OCI-LY3 (cell line): Measurements from ENCODE around the gene GRWD1.

Experiments
- H2AFZ ChIP-seq: fragments of 200-600, 300-600 bp; shearing (Covaris generic); 2 replicates; pipeline ENCODE4 v1.6.0; 2014; ENCODE audit warnings: antibody characterized with exemption, low read depth, low read length
- H3K27ac ChIP-seq: fragments of 200-600, 300-600 bp; sonication (generic); 2 replicates; pipeline ENCODE4 v1.5.1; 2014; ENCODE audit warnings: mild to moderate bottlenecking, low read length, moderate library complexity, mixed read lengths
- H3K27me3 ChIP-seq: fragments of 200-600, 300-600 bp; sonication (generic); 2 replicates; pipeline ENCODE4 v1.6.1; 2014; ENCODE audit warnings: low read depth, low read length, mixed read lengths
- H3K36me3 ChIP-seq: fragments of 200-600, 300-600 bp; sonication (generic); replicated peaks from 2 replicates; pipeline ENCODE3; 2014; ENCODE audit warnings: low read depth, low read length, mixed read lengths
- H3K4me1 ChIP-seq: fragments of 300-600, 200-600 bp; sonication (generic); 2 replicates; pipeline ENCODE4 v1.6.1; 2014; ENCODE audit warnings: low read length, mixed read lengths
- H3K4me2 ChIP-seq: fragments of 200-600, 300-600 bp; sonication (generic); 2 replicates; pipeline ENCODE4 v1.6.1; 2014; ENCODE audit warnings: low read length, mixed read lengths
- H3K4me3 ChIP-seq: fragments of 300-600, 200-600 bp; sonication (generic); 2 replicates; pipeline ENCODE4 v1.5.1; 2014; ENCODE audit warnings: antibody characterized with exemption, mild to moderate bottlenecking, low read length, moderate library complexity
- H3K79me2 ChIP-seq: fragments of 300-600, 200-600 bp; shearing (Covaris generic); 2 replicates; pipeline ENCODE4 v1.6.1; 2014; ENCODE audit warnings: mild to moderate bottlenecking, low read length, mixed read lengths
- H3K9ac ChIP-seq: fragments of 300-600, 200-600 bp; shearing (Covaris generic); 2 replicates; pipeline ENCODE4 v1.6.0; 2014; ENCODE audit warnings: mild to moderate bottlenecking, low read length, moderate library complexity
- H3K9me3 ChIP-seq: fragments of 200-600, 300-600 bp; shearing (Covaris generic); 2 replicates; pipeline ENCODE4 v1.6.1; 2014; ENCODE audit warnings: low read length, mixed read lengths; ENCODE audit not compliant: insufficient read depth
- H4K20me1 ChIP-seq: fragments of 200-600, 300-600 bp; sonication (generic); 2 replicates; pipeline ENCODE4 v1.6.1; 2016; ENCODE audit warnings: low read length, mixed read lengths; ENCODE audit not compliant: insufficient read depth
- EZH2phosphoT487 ChIP-seq: fragments of 200-600 bp; shearing (Covaris generic); IDR thresholded peaks from 2 replicates; pipeline ENCODE4 v1.6.1; 2018; ENCODE audit warnings: antibody characterized with exemption, mixed run types, low read depth
- TF ChIP-seq, protein P1 (sequence below): fragments of 200-600, 300-600 bp; sonication (generic); IDR thresholded peaks from 2 replicates; pipeline ENCODE4 v1.5.1; 2014; ENCODE audit warnings: antibody characterized with exemption, low read length, low read depth

Gene GRWD1

DNA sequence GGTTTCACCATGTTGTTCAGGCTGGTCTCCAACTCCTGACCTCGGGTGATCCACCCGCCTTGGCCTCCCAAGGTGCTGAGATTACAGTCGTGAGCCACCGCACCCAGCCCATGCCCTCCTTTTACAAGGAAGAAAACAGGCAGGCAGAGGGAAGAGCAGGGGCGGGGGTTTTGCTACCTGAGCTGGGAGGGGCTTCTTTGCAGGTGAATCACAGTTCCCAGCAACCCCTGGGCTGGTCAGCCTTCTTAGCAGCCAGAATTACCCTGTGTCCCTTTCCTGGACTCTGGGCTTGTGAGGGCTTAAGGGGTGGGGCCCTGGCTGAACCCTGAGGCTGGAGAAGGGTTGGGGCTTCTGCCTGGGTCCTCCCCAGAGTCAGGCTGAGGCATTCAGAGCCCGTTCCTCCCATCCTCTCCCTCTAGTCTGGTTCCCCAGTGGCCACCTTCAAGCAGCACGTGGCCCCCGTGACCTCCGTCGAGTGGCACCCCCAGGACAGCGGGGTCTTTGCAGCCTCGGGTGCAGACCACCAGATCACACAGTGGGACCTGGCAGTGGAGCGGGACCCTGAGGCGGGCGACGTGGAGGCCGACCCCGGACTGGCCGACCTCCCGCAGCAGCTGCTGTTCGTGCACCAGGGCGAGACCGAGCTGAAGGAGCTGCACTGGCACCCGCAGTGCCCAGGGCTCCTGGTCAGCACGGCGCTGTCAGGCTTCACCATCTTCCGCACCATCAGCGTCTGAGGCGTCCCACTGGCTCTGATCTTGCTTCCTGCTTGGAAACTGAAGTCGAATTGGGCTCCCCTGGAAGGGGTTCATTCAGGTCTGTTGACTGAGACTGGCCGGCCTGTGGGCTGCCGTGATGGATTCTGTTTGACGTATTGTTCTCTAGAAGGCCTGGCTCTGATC lies 6.8 kb downstream of the GRWD1 start:
- H3K4me2 ChIP-seq: no peak overlapping the region
- TF ChIP-seq, protein P1, sequence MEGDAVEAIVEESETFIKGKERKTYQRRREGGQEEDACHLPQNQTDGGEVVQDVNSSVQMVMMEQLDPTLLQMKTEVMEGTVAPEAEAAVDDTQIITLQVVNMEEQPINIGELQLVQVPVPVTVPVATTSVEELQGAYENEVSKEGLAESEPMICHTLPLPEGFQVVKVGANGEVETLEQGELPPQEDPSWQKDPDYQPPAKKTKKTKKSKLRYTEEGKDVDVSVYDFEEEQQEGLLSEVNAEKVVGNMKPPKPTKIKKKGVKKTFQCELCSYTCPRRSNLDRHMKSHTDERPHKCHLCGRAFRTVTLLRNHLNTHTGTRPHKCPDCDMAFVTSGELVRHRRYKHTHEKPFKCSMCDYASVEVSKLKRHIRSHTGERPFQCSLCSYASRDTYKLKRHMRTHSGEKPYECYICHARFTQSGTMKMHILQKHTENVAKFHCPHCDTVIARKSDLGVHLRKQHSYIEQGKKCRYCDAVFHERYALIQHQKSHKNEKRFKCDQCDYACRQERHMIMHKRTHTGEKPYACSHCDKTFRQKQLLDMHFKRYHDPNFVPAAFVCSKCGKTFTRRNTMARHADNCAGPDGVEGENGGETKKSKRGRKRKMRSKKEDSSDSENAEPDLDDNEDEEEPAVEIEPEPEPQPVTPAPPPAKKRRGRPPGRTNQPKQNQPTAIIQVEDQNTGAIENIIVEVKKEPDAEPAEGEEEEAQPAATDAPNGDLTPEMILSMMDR: no peak
- TF ChIP-seq EZH2phosphoT487: no peak

DNA sequence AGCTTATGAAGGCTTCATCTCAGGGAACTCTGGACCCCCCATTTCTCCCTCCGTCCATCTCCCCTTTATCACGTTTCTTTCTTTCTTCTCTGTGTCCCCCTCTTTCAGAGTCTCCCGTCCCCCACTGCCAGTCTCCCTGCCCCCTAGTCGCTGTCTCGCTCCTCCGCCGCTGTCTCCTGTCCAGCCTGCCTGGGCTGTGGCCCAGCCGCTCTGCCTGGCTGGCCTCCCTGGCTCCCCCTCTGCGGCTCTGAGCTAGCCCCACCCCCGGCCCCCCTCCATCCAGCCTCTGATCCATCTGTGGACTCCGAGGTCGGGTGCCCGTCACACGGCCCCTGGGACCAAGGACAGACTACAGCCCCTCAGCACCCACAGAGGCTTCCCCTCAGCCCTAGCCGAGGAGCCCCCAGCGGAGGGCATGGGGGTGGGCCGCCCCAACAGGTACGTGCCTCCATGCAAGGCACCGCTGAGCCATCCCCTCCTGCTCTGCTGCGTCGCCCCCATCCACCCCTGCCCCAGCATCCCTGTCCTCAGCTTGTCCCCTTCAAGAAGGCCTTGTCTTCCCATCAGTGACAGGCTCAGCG lies 8.5 kb downstream of the GRWD1 start:
- 0 out of 2 replicates have a peak, but pooled peaks cover 3% of the 10 kb centered on the region for H4K20me1 ChIP-seq
- H3K27me3 ChIP-seq: no peaks in the 10 kb centered on the region
- no peak for TF ChIP-seq EZH2phosphoT487
- TF ChIP-seq, protein P1: no peak
- H3K4me3 ChIP-seq: no peak overlapping the region
- no peak overlapping the region for H3K4me2 ChIP-seq
- no peaks in the 10 kb centered on the region for H3K9me3 ChIP-seq
- H2AFZ ChIP-seq: no peak overlapping the region
- peaks cover 62% of the 10 kb centered on the region for H3K79me2 ChIP-seq
- no peak overlapping the region for H3K9ac ChIP-seq
- peaks cover 70% of the 10 kb centered on the region for H3K36me3 ChIP-seq
- H3K4me1 ChIP-seq: no peaks in the 10 kb centered on the region
- H3K27ac ChIP-seq: no peak overlapping the region

More for the DNA sequence above, 6.8 kb downstream of the GRWD1 start:
- Histone ChIP-seq H3K36me3 (peaks cover 75% of the 10 kb centered on the region), H3K4me1 (no peaks in the 10 kb centered on the region), H3K4me3 (no peak overlapping the region), H3K9ac (no peak overlapping the region), H3K79me2 (peaks cover 66% of the 10 kb centered on the region), H3K27me3 (no peaks in the 10 kb centered on the region), H3K9me3 (no peaks in the 10 kb centered on the region), H4K20me1 (0 out of 2 replicates have a peak, but pooled peaks cover 3% of the 10 kb centered on the region), H3K27ac (no peak overlapping the region), H2AFZ (no peak overlapping the region)

DNA sequence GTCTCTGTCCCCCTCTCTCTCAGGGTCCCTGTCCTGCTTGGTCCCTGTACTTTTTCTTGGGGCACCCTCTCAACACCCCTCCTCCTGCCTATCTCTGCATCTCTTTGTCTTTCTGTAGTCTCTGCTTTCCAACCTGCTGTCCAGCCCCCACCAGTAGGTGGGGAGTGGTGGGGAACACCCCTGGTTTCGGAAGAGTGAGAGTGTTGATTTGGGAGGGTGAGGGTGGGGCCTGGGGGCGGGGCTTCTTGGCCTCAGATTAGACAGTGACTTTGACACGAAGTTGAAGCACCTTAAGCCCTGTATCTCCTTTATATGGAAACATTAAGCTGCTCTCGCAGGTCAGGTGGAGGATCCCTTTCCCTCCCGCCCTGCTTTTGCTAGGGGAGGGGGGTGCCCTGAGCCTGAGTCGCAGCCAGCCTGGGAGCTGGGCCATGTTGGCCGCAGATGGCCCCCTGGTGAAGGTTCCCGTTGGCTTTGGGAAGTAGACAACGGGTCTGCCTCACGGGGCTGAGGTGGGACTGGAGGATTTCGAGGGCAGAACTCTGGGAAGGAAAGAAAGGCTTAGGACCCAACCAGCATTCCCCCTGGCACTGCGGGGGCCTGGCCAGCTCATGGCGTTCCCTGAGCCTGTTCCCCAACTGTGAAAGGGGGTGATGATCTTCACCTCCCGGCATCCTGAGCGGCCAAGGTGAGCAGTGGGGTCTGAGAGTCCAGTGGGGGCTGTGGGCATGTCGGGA lies 9.6 kb downstream of the GRWD1 start, which contains the start of gene KCNJ14:
Gene KCNJ14, plus strand, starts transcription at position 404 of the 737 bp plus-strand sequence. CDS start 6,151 bp downstream, outside the sequence.
- no peak within 1 kb of the TSS for H2AFZ ChIP-seq
- peaks cover 64% of the 10 kb centered on the region for H3K36me3 ChIP-seq
- H3K27me3 ChIP-seq: no peaks in the 10 kb centered on the region
- H3K9me3 ChIP-seq: no peaks in the 10 kb centered on the region
- TF ChIP-seq, protein P1: no peak
- no peak for TF ChIP-seq EZH2phosphoT487
- H3K4me2 ChIP-seq: no peak within 1 kb of the TSS
- no peak within 1 kb of the TSS for H3K4me3 ChIP-seq
- no peaks in the 10 kb centered on the region for H3K4me1 ChIP-seq
- no peak within 1 kb of the TSS for H3K9ac ChIP-seq
- 0 out of 2 replicates have a peak, but pooled peaks cover 3% of the 10 kb centered on the region for H4K20me1 ChIP-seq
- H3K79me2 ChIP-seq: peaks cover 62% of the 10 kb centered on the region
- H3K27ac ChIP-seq: no peak within 1 kb of the TSS
